IMR-90 (cell line): ENCODE measurements around the gene SPATS2L. TPM values are rescaled to one million over a fixed set of nuclear protein-coding genes. Genes with fewer than 3 reads are reported as not detected.

ENCODE experiments used
- ATAC-seq: fragments of 200-7000 bp; cut with Tn5 transposase; 2 replicates; pipeline ENCODE4 v1.9.1; 2020; ENCODE audit warnings: low read depth, mild to moderate bottlenecking, moderate library complexity
- BruUV-seq: library from RNA; stranded (reverse); fragments of 400-500 nt; replicated peaks from 2 replicates; lab custom pipeline; 2021; lab: Mats Ljungman, UMichigan
- CTCF ChIA-PET: fragments of 300-600 bp; formaldehyde crosslinking; extraction: SDS; loops from one replicate; lab custom pipeline; 2021; ENCODE audit warnings: antibody characterized with exemption; lab: Yijun Ruan, JAX
- POLR2A ChIA-PET: fragments of 300-600 bp; sonication (Branson Sonifier 250); formaldehyde crosslinking; loops from one replicate; lab custom pipeline; 2022; ENCODE audit warnings: antibody characterized with exemption; ENCODE audit not compliant: unreplicated experiment; lab: Charles Lee
- DNase-seq: peaks from one replicate; pipeline ENCODE4 v3.0.0; 2013
- H2AFZ ChIP-seq: replicated peaks from 2 replicates; pipeline ENCODE3; 2013; ENCODE audit warnings: low read length, mild to moderate bottlenecking; ENCODE audit not compliant: poor library complexity
- H2AK5ac ChIP-seq: 2 replicates; pipeline ENCODE4 v1.6.1; 2013; ENCODE audit warnings: low read depth, low read length, inconsistent platforms
- H2AK9ac ChIP-seq: replicated peaks from 2 replicates; pipeline ENCODE3; 2013; ENCODE audit warnings: mild to moderate bottlenecking, low read depth, low read length, moderate library complexity; ENCODE audit not compliant: poor library complexity
- H2BK120ac ChIP-seq: 2 replicates; pipeline ENCODE4 v1.6.1; 2013; ENCODE audit warnings: low read depth, low read length, inconsistent platforms
- H2BK15ac ChIP-seq: 3 replicates; pipeline ENCODE4 v1.6.1; 2013; ENCODE audit warnings: low read depth, low read length, inconsistent platforms
- H2BK20ac ChIP-seq: 2 replicates; pipeline ENCODE4 v1.6.1; 2013; ENCODE audit warnings: low read depth, mild to moderate bottlenecking, inconsistent platforms, low read length, moderate library complexity
- H2BK5ac ChIP-seq: 2 replicates; pipeline ENCODE4 v1.6.1; 2013; ENCODE audit warnings: mild to moderate bottlenecking, low read depth, low read length, inconsistent platforms; ENCODE audit not compliant: poor library complexity, severe bottlenecking
- H3K14ac ChIP-seq: replicated peaks from 2 replicates; pipeline ENCODE4 v1.6.1; 2013; ENCODE audit warnings: low read depth, low read length, inconsistent platforms
- H3K18ac ChIP-seq: 2 replicates; pipeline ENCODE4 v1.6.1; 2013; ENCODE audit warnings: low read depth, low read length, control low read depth
- H3K23ac ChIP-seq: 2 replicates; pipeline ENCODE4 v1.6.1; 2013; ENCODE audit warnings: low read depth, low read length, inconsistent platforms
- H3K27ac ChIP-seq: 2 replicates; pipeline ENCODE4 v1.5.1; 2013; ENCODE audit warnings: mild to moderate bottlenecking, control low read depth, low read length; ENCODE audit not compliant: insufficient read depth
- H3K27me3 ChIP-seq: 2 replicates; pipeline ENCODE4 v1.6.1; 2013; ENCODE audit warnings: low read length; ENCODE audit not compliant: control insufficient read depth, insufficient read depth
- H3K36me3 ChIP-seq: 2 replicates; pipeline ENCODE4 v1.6.1; 2013; ENCODE audit warnings: low read length, mixed read lengths; ENCODE audit not compliant: control insufficient read depth, insufficient read depth
- H3K4ac ChIP-seq: 2 replicates; pipeline ENCODE4 v1.6.1; 2013; ENCODE audit warnings: low read depth, low read length, inconsistent platforms
- H3K4me1 ChIP-seq: 2 replicates; pipeline ENCODE4 v1.6.1; 2013; ENCODE audit warnings: low read length, mixed read lengths; ENCODE audit not compliant: control insufficient read depth, insufficient read depth
- H3K4me2 ChIP-seq: 2 replicates; pipeline ENCODE4 v1.6.1; 2013; ENCODE audit warnings: low read depth, mild to moderate bottlenecking, control low read depth, low read length, moderate library complexity
- H3K4me3 ChIP-seq: 2 replicates; pipeline ENCODE4 v1.5.1; 2013; ENCODE audit warnings: low read depth, mild to moderate bottlenecking, control low read depth, low read length, moderate library complexity; ENCODE audit not compliant: insufficient read depth
- H3K56ac ChIP-seq: 2 replicates; pipeline ENCODE4 v1.6.1; 2013; ENCODE audit warnings: low read length, inconsistent platforms; ENCODE audit not compliant: insufficient read depth; ENCODE audit errors: extremely low read depth
- H3K79me1 ChIP-seq, 2 experiments: 2 replicates each; pipeline ENCODE4 v1.6.1; 2013; ENCODE audit warnings: low read length in 2 of 2, inconsistent platforms in 1 of 2, low read depth in 1 of 2
- H3K9ac ChIP-seq: 2 replicates; pipeline ENCODE4 v1.6.1; 2013; ENCODE audit warnings: low read depth, low read length, control low read depth
- H3K9me1 ChIP-seq: 2 replicates; pipeline ENCODE4 v1.6.1; 2013; ENCODE audit warnings: low read length, inconsistent platforms; ENCODE audit not compliant: insufficient read depth
- H3K9me3 ChIP-seq: 2 replicates; pipeline ENCODE4 v1.6.1; 2013; ENCODE audit warnings: low read length; ENCODE audit not compliant: control insufficient read depth, insufficient read depth
- H4K20me1 ChIP-seq: 2 replicates; pipeline ENCODE4 v1.6.1; 2013; ENCODE audit warnings: low read length, inconsistent platforms; ENCODE audit not compliant: insufficient read depth
- H4K5ac ChIP-seq: 2 replicates; pipeline ENCODE4 v1.6.1; 2013; ENCODE audit warnings: mild to moderate bottlenecking, low read depth, low read length, control low read depth
- H4K8ac ChIP-seq, 2 experiments: 2 replicates each; pipeline ENCODE4 v1.6.1; 2013; ENCODE audit warnings: low read depth in 2 of 2, low read length in 2 of 2, control low read depth in 1 of 2, inconsistent platforms in 1 of 2
- H4K91ac ChIP-seq: 2 replicates; pipeline ENCODE4 v1.6.1; 2013; ENCODE audit warnings: low read depth, low read length, inconsistent platforms; ENCODE audit not compliant: insufficient read depth
- BHLHE40 ChIP-seq: fragments of 150-350 bp; IDR thresholded peaks from 2 replicates; pipeline ENCODE4 v1.6.1; 2016; ENCODE audit warnings: mild to moderate bottlenecking, low read depth, low read length
- CEBPB ChIP-seq: IDR thresholded peaks from 2 replicates; pipeline ENCODE4 v1.6.1; 2012; ENCODE audit warnings: low read depth, low read length, improper control_type of control experiment
- CHD1 ChIP-seq: IDR thresholded peaks from 2 replicates; pipeline ENCODE4 v1.6.1; 2012; ENCODE audit warnings: low read depth, low read length, improper control_type of control experiment
- FOS ChIP-seq: fragments of 150-350 bp; IDR thresholded peaks from 2 replicates; pipeline ENCODE4 v1.6.1; 2016; ENCODE audit warnings: low read depth, low read length
- MAFK ChIP-seq: IDR thresholded peaks from 2 replicates; pipeline ENCODE4 v1.6.1; 2012; ENCODE audit warnings: low read depth, low read length, improper control_type of control experiment
- MXI1 ChIP-seq: IDR thresholded peaks from 2 replicates; pipeline ENCODE4 v1.6.1; 2012; ENCODE audit warnings: low read depth, mild to moderate bottlenecking, low read length, moderate library complexity, borderline replicate concordance
- NFE2L2 ChIP-seq: fragments of 150-350 bp; IDR thresholded peaks from 2 replicates; pipeline ENCODE4 v1.6.1; 2016; ENCODE audit warnings: low read depth, mild to moderate bottlenecking, low read length
- POLR2A ChIP-seq: IDR thresholded peaks from 2 replicates; pipeline ENCODE4 v1.6.1; 2012; ENCODE audit warnings: mild to moderate bottlenecking, low read depth, low read length
- RAD21 ChIP-seq: IDR thresholded peaks from 2 replicates; pipeline ENCODE4 v1.6.1; 2012; ENCODE audit warnings: low read length, improper control_type of control experiment
- RCOR1 ChIP-seq: IDR thresholded peaks from 2 replicates; pipeline ENCODE4 v1.6.1; 2012; ENCODE audit warnings: mild to moderate bottlenecking, low read length, improper control_type of control experiment; ENCODE audit not compliant: insufficient replicate concordance
- RFX5 ChIP-seq: IDR thresholded peaks from 2 replicates; pipeline ENCODE4 v1.8.0; 2012; ENCODE audit warnings: low read depth, mild to moderate bottlenecking, low read length, moderate library complexity
- SMC3 ChIP-seq: fragments of 150-350 bp; IDR thresholded peaks from 2 replicates; pipeline ENCODE4 v1.6.1; 2016; ENCODE audit warnings: low read depth, mild to moderate bottlenecking, antibody characterized with exemption, low read length, moderate library complexity
- WGBS, 2 experiments: methylation state at CpG; one replicate each; pipeline versions ENCODE4 v1.1.5 to v1.1.7; 2013; ENCODE audit warnings: missing lambda C conversion rate in 2 of 2; ENCODE audit not compliant: insufficient read length in 1 of 2; ENCODE audit errors: extremely low coverage in 2 of 2; 5-methylcytosine and 5-hydroxymethylcytosine counted together
- dilution Hi-C: fragments of 300-500 bp; cut with HindIII; formaldehyde crosslinking; loops from one replicate; pipeline ENCODE4 v1.14.3; 2018; ENCODE audit warnings: low sequenced_read_pairs; ENCODE audit not compliant: unreplicated experiment
- in situ Hi-C: fragments of 300-500 bp; cut with MboI; formaldehyde crosslinking; loops from 3 replicates; pipeline ENCODE4 v1.14.3; 2019; ENCODE audit warnings: low sequenced_read_pairs, inconsistent platforms, mixed read lengths
- intact Hi-C: fragments of 100-400 bp; cut with micrococcal nuclease; formaldehyde crosslinking; loops from 2 replicates; pipeline ENCODE4 v1.10.0; 2022
- polyA plus RNA-seq, 3 experiments: library from polyadenylated mRNA; depleted of rRNA; stranded (reverse); fragments of >200 nt; gene quantifications; 2 replicates each; pipeline ENCODE4 v1.2.3, GENCODE V29; 2012; ENCODE audit warnings: low replicate concordance in 1 of 3
- total RNA-seq: library from RNA; depleted of rRNA; stranded (reverse); fragments of >200 nt; gene quantifications from 2 replicates; pipeline ENCODE4 v1.2.3, GENCODE V29; 2012
- TF ChIP-seq, protein P1 (sequence below): fragments of 150-350 bp; IDR thresholded peaks from 2 replicates; pipeline ENCODE4 v1.6.1; 2016; ENCODE audit warnings: low read depth, mild to moderate bottlenecking, low read length, moderate library complexity, borderline replicate concordance
- TF ChIP-seq, protein P2 (sequence below): conservative IDR thresholded peaks from 2 replicates; pipeline ENCODE4 v1.5.1; 2012; ENCODE audit warnings: mild to moderate bottlenecking, low read depth, low read length, improper control_type of control experiment
- TF ChIP-seq, protein P3 (sequence below): fragments of 150-350 bp; IDR thresholded peaks from 2 replicates; pipeline ENCODE4 v1.6.1; 2017; ENCODE audit warnings: mild to moderate bottlenecking, antibody characterized with exemption, low read length, low read depth

The SPATS2L gene
- total and polyA plus RNA-seq, 2 of the 4 experiments (the other 2 are of a cell fraction) = 118 to 155 TPM

DNA sequence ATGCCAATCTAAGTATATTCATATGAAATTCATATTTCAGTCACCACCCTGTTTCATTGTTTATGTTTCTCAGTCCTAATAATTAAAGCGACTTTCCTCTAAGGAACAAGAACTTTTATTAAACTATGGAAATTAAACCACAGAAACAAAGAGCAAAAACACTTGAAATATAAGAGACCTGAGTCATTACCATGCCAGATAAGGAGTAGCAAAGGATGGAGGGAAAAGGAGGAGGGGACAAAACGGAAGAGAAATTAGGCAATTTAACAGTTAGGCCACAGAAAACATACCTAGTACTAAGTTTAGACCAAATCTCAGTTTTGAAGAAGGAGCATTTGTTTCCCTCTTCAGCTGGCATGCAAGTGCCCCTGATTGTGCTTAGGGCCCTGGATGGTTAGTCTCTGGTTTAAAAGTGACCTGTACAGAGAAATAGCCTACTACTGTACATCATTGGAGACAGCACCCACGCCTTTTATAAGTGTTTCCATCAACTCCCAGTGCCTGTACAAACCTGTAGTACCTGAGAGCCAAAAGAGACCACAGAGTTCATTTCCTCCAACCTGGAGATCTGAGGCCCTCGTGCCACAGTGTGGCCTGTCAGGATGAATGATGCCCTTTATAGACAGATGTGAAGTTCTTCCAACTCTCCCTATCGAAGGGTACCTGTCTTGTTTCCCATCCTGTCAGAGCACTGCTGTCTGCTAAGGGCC lies 74.5 kb downstream of the SPATS2L start:
- Histone ChIP-seq H3K9ac (peak overlapping the region; percentile 50), H4K91ac (peak overlapping the region; percentile 96), H2BK5ac (peak overlapping the region; percentile 95), H3K27ac (peak overlapping the region; percentile 92), H2AK9ac (peak overlapping the region; percentile 82), H2BK20ac (peak overlapping the region; percentile 86), H3K36me3 (peaks cover 2% of the 10 kb centered on the region; the same call in 1 of the 2 replicates), H3K56ac (peak overlapping the region; percentile 70), H3K23ac (peak overlapping the region; percentile 81), H3K4me2 (peak overlapping the region; percentile 81), H4K8ac (peak overlapping the region; percentile 73 to 92), H3K27me3 (no peaks in the 10 kb centered on the region), H3K14ac (peak overlapping the region; percentile 79), H3K9me3 (no peaks in the 10 kb centered on the region), H3K18ac (peak overlapping the region; percentile 87), H2AFZ (peak overlapping the region; percentile 35), H3K79me1 (peaks cover 50 to 73% of the 10 kb centered on the region in 2 experiments), H2BK15ac (peak overlapping the region; percentile 90; the same call in 2 of the 3 replicates), H4K5ac (peak overlapping the region; percentile 88), H2BK120ac (peak overlapping the region; percentile 91), H4K20me1 (peaks cover 7% of the 10 kb centered on the region; the same call in 1 of the 2 replicates), H3K4ac (peak overlapping the region; percentile 94), H2AK5ac (peak overlapping the region; percentile 90), H3K4me3 (no peak overlapping the region), H3K4me1 (peaks cover 46% of the 10 kb centered on the region), H3K9me1 (peaks cover 41% of the 10 kb centered on the region)
- dilution Hi-C loops = no loop called here
- CTCF ChIA-PET = no interaction called here
- no CpG with 5 or more reads among the region's 5 CpGs for WGBS, 2 experiments
- no TSS peak for BruUV-seq
- ATAC-seq (peak; percentile 62), DNase-seq (peak; percentile 81)
- intact Hi-C loops = no loop called here
- in situ Hi-C loops = no loop called here
- POLR2A ChIA-PET = no interaction called here
- TF ChIP-seq NFE2L2 = no peak
- TF ChIP-seq, protein P1, sequence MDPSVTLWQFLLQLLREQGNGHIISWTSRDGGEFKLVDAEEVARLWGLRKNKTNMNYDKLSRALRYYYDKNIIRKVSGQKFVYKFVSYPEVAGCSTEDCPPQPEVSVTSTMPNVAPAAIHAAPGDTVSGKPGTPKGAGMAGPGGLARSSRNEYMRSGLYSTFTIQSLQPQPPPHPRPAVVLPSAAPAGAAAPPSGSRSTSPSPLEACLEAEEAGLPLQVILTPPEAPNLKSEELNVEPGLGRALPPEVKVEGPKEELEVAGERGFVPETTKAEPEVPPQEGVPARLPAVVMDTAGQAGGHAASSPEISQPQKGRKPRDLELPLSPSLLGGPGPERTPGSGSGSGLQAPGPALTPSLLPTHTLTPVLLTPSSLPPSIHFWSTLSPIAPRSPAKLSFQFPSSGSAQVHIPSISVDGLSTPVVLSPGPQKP = no peak
- no peak for TF ChIP-seq MAFK
- peak; percentile 14; the same call in 1 of the 2 replicates for TF ChIP-seq FOS
- no peak for TF ChIP-seq POLR2A
- no peak for TF ChIP-seq RCOR1
- TF ChIP-seq CEBPB = peak; percentile 88
- TF ChIP-seq, protein P2, sequence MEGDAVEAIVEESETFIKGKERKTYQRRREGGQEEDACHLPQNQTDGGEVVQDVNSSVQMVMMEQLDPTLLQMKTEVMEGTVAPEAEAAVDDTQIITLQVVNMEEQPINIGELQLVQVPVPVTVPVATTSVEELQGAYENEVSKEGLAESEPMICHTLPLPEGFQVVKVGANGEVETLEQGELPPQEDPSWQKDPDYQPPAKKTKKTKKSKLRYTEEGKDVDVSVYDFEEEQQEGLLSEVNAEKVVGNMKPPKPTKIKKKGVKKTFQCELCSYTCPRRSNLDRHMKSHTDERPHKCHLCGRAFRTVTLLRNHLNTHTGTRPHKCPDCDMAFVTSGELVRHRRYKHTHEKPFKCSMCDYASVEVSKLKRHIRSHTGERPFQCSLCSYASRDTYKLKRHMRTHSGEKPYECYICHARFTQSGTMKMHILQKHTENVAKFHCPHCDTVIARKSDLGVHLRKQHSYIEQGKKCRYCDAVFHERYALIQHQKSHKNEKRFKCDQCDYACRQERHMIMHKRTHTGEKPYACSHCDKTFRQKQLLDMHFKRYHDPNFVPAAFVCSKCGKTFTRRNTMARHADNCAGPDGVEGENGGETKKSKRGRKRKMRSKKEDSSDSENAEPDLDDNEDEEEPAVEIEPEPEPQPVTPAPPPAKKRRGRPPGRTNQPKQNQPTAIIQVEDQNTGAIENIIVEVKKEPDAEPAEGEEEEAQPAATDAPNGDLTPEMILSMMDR = no peak
- no peak for TF ChIP-seq SMC3
- TF ChIP-seq, protein P3, sequence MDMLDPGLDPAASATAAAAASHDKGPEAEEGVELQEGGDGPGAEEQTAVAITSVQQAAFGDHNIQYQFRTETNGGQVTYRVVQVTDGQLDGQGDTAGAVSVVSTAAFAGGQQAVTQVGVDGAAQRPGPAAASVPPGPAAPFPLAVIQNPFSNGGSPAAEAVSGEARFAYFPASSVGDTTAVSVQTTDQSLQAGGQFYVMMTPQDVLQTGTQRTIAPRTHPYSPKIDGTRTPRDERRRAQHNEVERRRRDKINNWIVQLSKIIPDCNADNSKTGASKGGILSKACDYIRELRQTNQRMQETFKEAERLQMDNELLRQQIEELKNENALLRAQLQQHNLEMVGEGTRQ = no peak
- TF ChIP-seq MXI1 = no peak
- TF ChIP-seq RAD21 = no peak
- TF ChIP-seq RFX5 = no peak
- no peak for TF ChIP-seq BHLHE40
- no peak for TF ChIP-seq CHD1
